Ishikawa (cell line): Measurements from ENCODE around the gene TUB.

Experiments
- CEBPB ChIP-seq: IDR thresholded peaks from 2 replicates; pipeline ENCODE4 v1.6.1; 2012
- CREB1 ChIP-seq: IDR thresholded peaks from 2 replicates; pipeline ENCODE4 v1.6.1; 2012; ENCODE audit warnings: low read depth
- EGR1 ChIP-seq: IDR thresholded peaks from 2 replicates; pipeline ENCODE4 v1.6.1; 2012
- EP300 ChIP-seq: IDR thresholded peaks from 2 replicates; pipeline ENCODE4 v1.6.1; 2012; ENCODE audit warnings: borderline replicate concordance
- FOXM1 ChIP-seq: IDR thresholded peaks from 2 replicates; pipeline ENCODE4 v1.6.1; 2012; ENCODE audit warnings: low read depth, borderline replicate concordance
- NFIC ChIP-seq: IDR thresholded peaks from 2 replicates; pipeline ENCODE4 v1.6.1; 2012
- RAD21 ChIP-seq: IDR thresholded peaks from 2 replicates; pipeline ENCODE4 v1.6.1; 2012; ENCODE audit warnings: low read depth
- TAF1 ChIP-seq: IDR thresholded peaks from 2 replicates; pipeline ENCODE4 v1.6.1; 2012; ENCODE audit warnings: low read depth, mild to moderate bottlenecking
- TCF12 ChIP-seq: IDR thresholded peaks from 2 replicates; pipeline ENCODE4 v1.6.1; 2012; ENCODE audit warnings: low read depth
- TEAD4 ChIP-seq: IDR thresholded peaks from 2 replicates; pipeline ENCODE4 v1.6.1; 2012
- YY1 ChIP-seq: IDR thresholded peaks from 2 replicates; pipeline ENCODE4 v1.6.1; 2012; ENCODE audit warnings: low read depth
- ZBTB7A ChIP-seq: IDR thresholded peaks from 2 replicates; pipeline ENCODE4 v1.6.1; 2012; ENCODE audit warnings: low read depth
- TF ChIP-seq, protein P1 (sequence below): IDR thresholded peaks from 2 replicates; pipeline ENCODE4 v1.6.1; 2012
- TF ChIP-seq, protein P2 (sequence below): IDR thresholded peaks from 2 replicates; pipeline ENCODE4 v1.6.1; 2012
- TF ChIP-seq, protein P3 (sequence below): IDR thresholded peaks from 2 replicates; pipeline ENCODE4 v1.6.1; 2012; ENCODE audit warnings: low read depth, mild to moderate bottlenecking

Gene TUB

DNA sequence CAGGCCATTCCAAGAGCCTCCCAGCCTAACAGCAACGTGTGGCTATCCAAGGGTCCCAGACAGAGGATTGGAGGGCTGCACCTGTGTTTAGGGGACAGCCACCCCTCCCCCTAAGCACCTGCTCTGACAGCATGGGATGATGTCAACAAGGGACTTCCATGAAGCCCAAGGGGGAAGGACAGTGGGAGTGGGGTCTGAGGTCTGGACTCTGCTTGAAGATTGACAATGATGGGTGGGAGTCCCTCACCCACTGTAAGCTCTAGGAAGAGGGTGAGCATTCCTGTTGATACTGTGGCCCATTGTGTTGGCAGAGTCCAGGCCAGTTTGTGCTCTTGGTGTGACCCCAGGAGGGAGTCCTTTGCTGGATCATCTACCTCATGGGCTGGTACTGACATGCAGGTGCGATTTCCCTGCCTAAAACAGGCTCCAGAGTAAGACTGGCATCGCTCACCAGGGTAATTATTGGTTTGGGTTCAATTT, 46.9 kb upstream of the TUB start:
- no peak for TF ChIP-seq TAF1
- TF ChIP-seq YY1: no peak
- no peak for TF ChIP-seq EP300
- TF ChIP-seq ZBTB7A: no peak
- TF ChIP-seq, protein P1, sequence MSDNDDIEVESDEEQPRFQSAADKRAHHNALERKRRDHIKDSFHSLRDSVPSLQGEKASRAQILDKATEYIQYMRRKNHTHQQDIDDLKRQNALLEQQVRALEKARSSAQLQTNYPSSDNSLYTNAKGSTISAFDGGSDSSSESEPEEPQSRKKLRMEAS: no peak
- TF ChIP-seq, protein P2, sequence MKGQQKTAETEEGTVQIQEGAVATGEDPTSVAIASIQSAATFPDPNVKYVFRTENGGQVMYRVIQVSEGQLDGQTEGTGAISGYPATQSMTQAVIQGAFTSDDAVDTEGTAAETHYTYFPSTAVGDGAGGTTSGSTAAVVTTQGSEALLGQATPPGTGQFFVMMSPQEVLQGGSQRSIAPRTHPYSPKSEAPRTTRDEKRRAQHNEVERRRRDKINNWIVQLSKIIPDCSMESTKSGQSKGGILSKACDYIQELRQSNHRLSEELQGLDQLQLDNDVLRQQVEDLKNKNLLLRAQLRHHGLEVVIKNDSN: no peak
- TF ChIP-seq RAD21: no peak
- TF ChIP-seq CEBPB: no peak
- TF ChIP-seq, protein P3, sequence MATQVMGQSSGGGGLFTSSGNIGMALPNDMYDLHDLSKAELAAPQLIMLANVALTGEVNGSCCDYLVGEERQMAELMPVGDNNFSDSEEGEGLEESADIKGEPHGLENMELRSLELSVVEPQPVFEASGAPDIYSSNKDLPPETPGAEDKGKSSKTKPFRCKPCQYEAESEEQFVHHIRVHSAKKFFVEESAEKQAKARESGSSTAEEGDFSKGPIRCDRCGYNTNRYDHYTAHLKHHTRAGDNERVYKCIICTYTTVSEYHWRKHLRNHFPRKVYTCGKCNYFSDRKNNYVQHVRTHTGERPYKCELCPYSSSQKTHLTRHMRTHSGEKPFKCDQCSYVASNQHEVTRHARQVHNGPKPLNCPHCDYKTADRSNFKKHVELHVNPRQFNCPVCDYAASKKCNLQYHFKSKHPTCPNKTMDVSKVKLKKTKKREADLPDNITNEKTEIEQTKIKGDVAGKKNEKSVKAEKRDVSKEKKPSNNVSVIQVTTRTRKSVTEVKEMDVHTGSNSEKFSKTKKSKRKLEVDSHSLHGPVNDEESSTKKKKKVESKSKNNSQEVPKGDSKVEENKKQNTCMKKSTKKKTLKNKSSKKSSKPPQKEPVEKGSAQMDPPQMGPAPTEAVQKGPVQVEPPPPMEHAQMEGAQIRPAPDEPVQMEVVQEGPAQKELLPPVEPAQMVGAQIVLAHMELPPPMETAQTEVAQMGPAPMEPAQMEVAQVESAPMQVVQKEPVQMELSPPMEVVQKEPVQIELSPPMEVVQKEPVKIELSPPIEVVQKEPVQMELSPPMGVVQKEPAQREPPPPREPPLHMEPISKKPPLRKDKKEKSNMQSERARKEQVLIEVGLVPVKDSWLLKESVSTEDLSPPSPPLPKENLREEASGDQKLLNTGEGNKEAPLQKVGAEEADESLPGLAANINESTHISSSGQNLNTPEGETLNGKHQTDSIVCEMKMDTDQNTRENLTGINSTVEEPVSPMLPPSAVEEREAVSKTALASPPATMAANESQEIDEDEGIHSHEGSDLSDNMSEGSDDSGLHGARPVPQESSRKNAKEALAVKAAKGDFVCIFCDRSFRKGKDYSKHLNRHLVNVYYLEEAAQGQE: no peak
- no peak for TF ChIP-seq EGR1
- no peak for TF ChIP-seq TCF12
- no peak for TF ChIP-seq TEAD4
- TF ChIP-seq FOXM1: no peak
- TF ChIP-seq NFIC: no peak
- TF ChIP-seq CREB1: no peak

DNA sequence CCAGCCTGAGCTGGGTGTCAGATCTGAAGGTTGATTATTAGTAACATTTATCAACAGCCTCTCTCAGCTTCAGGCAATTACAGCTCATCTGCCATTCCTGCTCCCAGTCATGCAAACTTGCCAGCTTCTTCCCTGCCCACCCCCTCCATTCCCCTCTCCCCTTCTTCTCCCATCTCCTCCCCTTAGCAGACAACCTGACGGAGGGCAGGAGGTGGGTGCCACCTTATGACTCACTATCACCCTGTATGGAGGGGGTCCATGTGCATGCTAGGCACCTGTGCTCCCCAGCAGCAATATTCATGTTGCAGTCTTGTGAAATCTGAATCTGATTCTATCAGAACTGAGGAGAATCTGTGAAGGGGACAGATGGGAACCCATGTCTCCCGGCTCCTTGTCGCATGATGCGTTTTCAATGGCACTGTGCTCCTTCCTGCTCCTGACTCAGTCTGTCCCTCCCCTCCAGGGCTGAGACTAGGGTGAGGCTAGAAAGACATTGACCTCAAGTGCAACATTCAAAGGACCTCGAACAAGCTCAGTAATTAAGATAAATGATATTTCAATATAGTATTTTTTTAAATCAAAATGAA, 46.3 kb upstream of the TUB start:
- TF ChIP-seq, protein P1: no peak
- no peak for TF ChIP-seq EGR1
- no peak for TF ChIP-seq ZBTB7A
- no peak for TF ChIP-seq RAD21
- no peak for TF ChIP-seq EP300
- no peak for TF ChIP-seq TEAD4
- no peak for TF ChIP-seq FOXM1
- TF ChIP-seq, protein P2: no peak
- no peak for TF ChIP-seq NFIC
- no peak for TF ChIP-seq TAF1
- no peak for TF ChIP-seq CREB1
- TF ChIP-seq, protein P3: no peak
- no peak for TF ChIP-seq CEBPB

DNA sequence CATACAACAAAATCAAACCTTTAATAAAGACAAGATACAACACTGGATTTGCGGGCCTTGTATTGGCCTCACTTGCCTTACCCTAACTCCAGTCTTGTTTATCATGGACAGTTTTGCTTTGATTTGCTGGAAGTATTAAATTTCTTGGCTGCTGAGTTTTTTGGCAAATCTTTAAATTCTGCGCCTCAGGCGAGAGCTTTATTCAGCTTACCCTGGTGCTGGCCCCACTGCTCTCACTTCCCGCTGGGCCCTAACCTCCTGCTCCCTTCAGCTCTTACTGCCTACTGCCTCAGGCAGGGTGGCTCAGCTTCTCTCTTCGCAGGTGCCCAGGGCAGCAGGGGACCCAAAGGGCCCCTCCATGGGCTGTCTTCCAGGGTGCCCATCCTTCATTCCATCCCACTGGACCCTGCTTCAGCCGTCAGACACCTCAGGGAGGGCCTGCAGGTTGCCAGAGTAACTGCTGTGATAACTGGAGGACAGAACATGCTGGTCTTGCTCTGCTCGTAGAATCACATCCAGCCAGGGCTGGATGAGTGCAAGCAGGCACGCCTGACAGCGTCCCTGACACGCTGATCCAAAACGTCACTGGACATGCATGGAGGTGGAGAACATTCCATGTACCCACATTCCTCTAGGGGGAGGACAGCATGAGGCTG, 45.7 kb upstream of the TUB start:
- no peak for TF ChIP-seq ZBTB7A

DNA sequence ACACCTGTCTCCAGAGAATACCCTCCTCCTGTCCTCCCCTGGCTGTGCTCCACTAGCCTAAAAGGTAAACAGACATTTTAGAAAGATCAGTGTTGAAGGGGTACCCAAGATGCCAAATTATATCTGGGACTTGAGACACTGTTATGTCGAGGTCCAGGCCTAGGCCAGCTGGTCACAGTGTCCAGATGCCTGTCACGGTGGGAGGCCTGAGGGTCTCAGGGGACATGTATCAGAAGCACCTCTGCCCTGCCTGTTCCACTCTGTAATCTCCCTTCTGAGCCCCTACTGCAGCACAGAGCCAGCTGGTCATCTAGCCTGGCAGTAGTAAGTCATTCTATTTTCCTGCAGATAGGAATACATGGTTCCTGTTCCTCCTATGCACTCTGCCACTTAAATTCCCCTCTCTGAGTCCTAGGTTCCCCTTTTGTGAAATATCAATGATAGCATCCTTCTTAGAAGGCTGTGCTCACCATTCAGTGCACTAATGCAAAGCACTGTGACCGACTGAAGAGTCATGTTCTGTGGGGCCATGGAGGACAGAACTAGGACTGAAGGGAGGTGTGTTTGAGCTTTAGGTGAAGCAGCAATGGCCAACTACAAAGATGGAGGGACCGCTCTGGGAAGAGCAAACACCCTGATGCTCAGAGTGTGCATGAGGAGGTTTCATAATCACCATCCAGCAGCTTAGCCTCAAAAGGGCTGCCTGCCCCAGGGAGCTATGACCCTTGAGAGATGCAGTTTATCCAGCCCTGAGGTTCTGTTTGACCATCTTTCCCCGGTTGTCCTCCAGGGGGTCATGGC, 44.8 kb upstream of the TUB start:
- TF ChIP-seq TAF1: no peak
- no peak for TF ChIP-seq CREB1
- no peak for TF ChIP-seq YY1
- no peak for TF ChIP-seq FOXM1
- TF ChIP-seq RAD21: no peak
- TF ChIP-seq, protein P2: no peak
- TF ChIP-seq, protein P1: no peak
- no peak for TF ChIP-seq NFIC
- TF ChIP-seq EP300: no peak
- TF ChIP-seq TCF12: no peak
- no peak for TF ChIP-seq ZBTB7A
- TF ChIP-seq, protein P3: no peak
- TF ChIP-seq TEAD4: no peak
- no peak for TF ChIP-seq EGR1
